ENCODE results near the gene TMEM38B.

DNA sequence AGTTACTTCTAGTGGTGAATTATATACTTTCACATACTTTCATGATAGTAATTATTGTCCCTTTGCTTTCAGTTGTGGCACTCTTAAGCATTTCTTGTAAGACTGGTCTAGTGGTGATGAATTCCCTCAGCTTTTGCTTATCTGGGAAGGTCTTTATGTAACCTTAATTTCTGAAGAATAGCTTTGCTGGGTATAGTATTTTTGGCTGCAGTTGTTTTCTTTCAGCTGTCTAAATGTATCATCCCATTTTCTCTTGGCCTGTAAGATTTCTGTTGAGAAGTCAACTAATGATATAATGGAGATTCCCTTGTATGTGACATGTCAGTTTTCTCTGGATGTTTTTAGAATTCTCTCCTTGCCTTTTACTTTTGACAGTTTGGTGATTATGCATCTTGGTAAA is 41.0 kb downstream of the TMEM38B start:
- TF ChIP-seq, protein P1, sequence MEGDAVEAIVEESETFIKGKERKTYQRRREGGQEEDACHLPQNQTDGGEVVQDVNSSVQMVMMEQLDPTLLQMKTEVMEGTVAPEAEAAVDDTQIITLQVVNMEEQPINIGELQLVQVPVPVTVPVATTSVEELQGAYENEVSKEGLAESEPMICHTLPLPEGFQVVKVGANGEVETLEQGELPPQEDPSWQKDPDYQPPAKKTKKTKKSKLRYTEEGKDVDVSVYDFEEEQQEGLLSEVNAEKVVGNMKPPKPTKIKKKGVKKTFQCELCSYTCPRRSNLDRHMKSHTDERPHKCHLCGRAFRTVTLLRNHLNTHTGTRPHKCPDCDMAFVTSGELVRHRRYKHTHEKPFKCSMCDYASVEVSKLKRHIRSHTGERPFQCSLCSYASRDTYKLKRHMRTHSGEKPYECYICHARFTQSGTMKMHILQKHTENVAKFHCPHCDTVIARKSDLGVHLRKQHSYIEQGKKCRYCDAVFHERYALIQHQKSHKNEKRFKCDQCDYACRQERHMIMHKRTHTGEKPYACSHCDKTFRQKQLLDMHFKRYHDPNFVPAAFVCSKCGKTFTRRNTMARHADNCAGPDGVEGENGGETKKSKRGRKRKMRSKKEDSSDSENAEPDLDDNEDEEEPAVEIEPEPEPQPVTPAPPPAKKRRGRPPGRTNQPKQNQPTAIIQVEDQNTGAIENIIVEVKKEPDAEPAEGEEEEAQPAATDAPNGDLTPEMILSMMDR (conservative IDR thresholded peaks at IDR 0.05; ENCODE audit: low read depth, low read length): no peak
- TF ChIP-seq EZH2 (IDR thresholded peaks at IDR 0.05; ENCODE audit: borderline replicate concordance, low read depth, low read length, poor library complexity, severe bottlenecking): no peak
